ENCODE measurements around the gene ZBTB38. TPM values are rescaled to one million over a fixed set of nuclear protein-coding genes. Genes with fewer than 3 reads are reported as not detected.
A peak's percentile ranks its signal among the peaks of the same experiment; 100 is the strongest.

ZBTB38 gene
- 89.6 TPM for total RNA-seq
- long read RNA-seq, transcript ZBTB38-211 (3 exons, 644 nt) = major isoform, 15 of 77 reads
- long read RNA-seq, transcript ZBTB38-201 (1 exons, 3,588 nt) = major isoform, 15 of 77 reads
- long read RNA-seq, partial matches to known transcripts = 2 of 77 reads
- long read RNA-seq, other reads (novel, unspliced or antisense) = 43 of 77 reads

GRCh38 chr3:141368062-141368924 lies at the start of gene ZBTB38:
Gene ZBTB38 (plus strand): TSS chr3:141368504. CDS start chr3:141442389, 73,885 bp downstream.
- Histone ChIP-seq H3K4me1 (peaks cover 48% of the 10 kb centered on the region), H3K27ac (peak within 1 kb of the TSS; percentile 93), H3K27me3 (ENCODE audit: low read depth) (no peaks in the 10 kb centered on the region), H3K4me3 (peak within 1 kb of the TSS; percentile 43), H3K9me3 (no peaks in the 10 kb centered on the region), H3K36me3 (no peaks in the 10 kb centered on the region)
- DNase-seq (peak; percentile 94), ATAC-seq (peak; percentile 96)
- no peak for TF ChIP-seq CTCF (IDR thresholded peaks at IDR 0.05)
- intact Hi-C loops (cut with DNase I) = loop anchor here (10.0 kb wide), 1 partner anchor 57 kb away; no protein-coding TSS in a partner anchor

- Histone ChIP-seq H3K4me1 (no peaks in the 10 kb centered on the region), H3K36me3 (no peaks in the 10 kb centered on the region), H3K4me3 (no peak overlapping the region), H3K9me3 (no peaks in the 10 kb centered on the region), H3K27ac (no peak overlapping the region), H3K27me3 (ENCODE audit: low read depth) (no peaks in the 10 kb centered on the region)
- no peak for TF ChIP-seq CTCF (IDR thresholded peaks at IDR 0.05)
- DNase-seq = no peak
- intact Hi-C loops (cut with DNase I) = no loop called here
- ATAC-seq = peak; percentile 9 to 27
These were observed 47.8 kb upstream of the ZBTB38 start for GRCh38 chr3:141320399-141321108.

GRCh38 chr3:141321109-141321497 lies 47.2 kb upstream of the ZBTB38 start:
- no peaks in the 10 kb centered on the region for H3K9me3 ChIP-seq

GRCh38 chr3:141323936-141324704 lies 44.2 kb upstream of the ZBTB38 start:
- H3K9me3 ChIP-seq = no peaks in the 10 kb centered on the region

More at GRCh38 chr3:141321109-141321497, 47.2 kb upstream of the ZBTB38 start:
- H3K27ac ChIP-seq = no peak overlapping the region
- intact Hi-C loops (cut with DNase I) = no loop called here
- no peak overlapping the region for H3K4me3 ChIP-seq
- peak; percentile 43 to 77 for ATAC-seq
- no peaks in the 10 kb centered on the region for H3K4me1 ChIP-seq
- TF ChIP-seq CTCF (IDR thresholded peaks at IDR 0.05) = no peak
- no peaks in the 10 kb centered on the region for H3K36me3 ChIP-seq
- DNase-seq = no peak
- no peaks in the 10 kb centered on the region for H3K27me3 ChIP-seq (ENCODE audit: low read depth)

More at GRCh38 chr3:141323936-141324704, 44.2 kb upstream of the ZBTB38 start:
- intact Hi-C loops (cut with DNase I) = no loop called here
- TF ChIP-seq CTCF (IDR thresholded peaks at IDR 0.05) = no peak
- Histone ChIP-seq H3K36me3 (no peaks in the 10 kb centered on the region), H3K4me1 (no peaks in the 10 kb centered on the region), H3K27me3 (ENCODE audit: low read depth) (no peaks in the 10 kb centered on the region), H3K4me3 (no peak overlapping the region), H3K27ac (no peak overlapping the region)
- no peak for ATAC-seq
- DNase-seq = no peak
